Vagina (tissue), 2 donors: ENCODE results near the gene MRC2. TPM values are rescaled to one million over a fixed set of nuclear protein-coding genes. Genes with fewer than 3 reads are reported as not detected.

ENCODE experiments used
- DNase-seq, 2 donors: peaks; one replicate each; pipeline ENCODE4 v3.0.0-alpha.2; 2017; ENCODE audit errors: extremely low spot score in 2 of 2
- H3K27ac ChIP-seq: fragments of 200-600 bp; sonication (generic); one replicate; pipeline ENCODE4 v1.5.1; 2019
- H3K27me3 ChIP-seq: fragments of 200-600 bp; sonication (generic); one replicate; pipeline ENCODE4 v1.5.1; 2019
- H3K36me3 ChIP-seq, 2 donors: fragments of 200-600 bp; sonication (generic); one replicate each; pipeline ENCODE4 v1.5.1; 2017 to 2019
- H3K4me1 ChIP-seq: fragments of 200-600 bp; sonication (generic); one replicate; pipeline ENCODE4 v1.5.1; 2019
- H3K4me3 ChIP-seq, 2 donors: fragments of 200-600 bp; sonication (generic); 1 replicate in 1 of 2; 2 replicates in 1 of 2; pipeline ENCODE4 v1.5.1; 2016 to 2019
- H3K9me3 ChIP-seq: fragments of 200-600 bp; sonication (generic); one replicate; pipeline ENCODE4 v1.5.1; 2019
- CTCF ChIP-seq, 3 experiments: fragments of 450-650 bp in 2 of 3; fragments of 200-600 bp in 1 of 3; sonication (generic) in 1 of 3; IDR thresholded peaks; one replicate each; pipeline ENCODE4 v1.5.1; 2017 to 2019; ENCODE audit warnings: antibody characterized with exemption in 3 of 3, mild to moderate bottlenecking in 2 of 3, moderate library complexity in 2 of 3
- POLR2A ChIP-seq, 2 donors: fragments of 450-650 bp; IDR thresholded peaks; one replicate each; pipeline ENCODE4 v1.6.1; 2017; ENCODE audit warnings: antibody characterized with exemption in 2 of 2, mild to moderate bottlenecking in 2 of 2, moderate library complexity in 2 of 2
- POLR2AphosphoS5 ChIP-seq, 2 donors: sonication (generic); formaldehyde crosslinking; IDR thresholded peaks; one replicate each; pipeline ENCODE4 v1.9.0; 2017; ENCODE audit warnings: antibody characterized with exemption in 2 of 2, mild to moderate bottlenecking in 2 of 2, low read depth in 1 of 2; ENCODE audit not compliant: insufficient read depth in 1 of 2
- intact Hi-C: fragments of 100-400 bp; cut with DNase I; formaldehyde crosslinking; loops from one replicate; pipeline ENCODE4 v1.15.1; 2023
- small RNA-seq: library from RNA; depleted of rRNA; stranded (forward); fragments of <200 nt; gene quantifications from one replicate; pipeline ENCODE3, GENCODE V24; 2016
- total RNA-seq: library from RNA; depleted of rRNA; stranded (reverse); fragments of >200 nt; gene quantifications from one replicate; pipeline ENCODE4 v1.2.3, GENCODE V29; 2016

MRC2 gene
- total RNA-seq, 1 donor from 2014 or later: 89.4 TPM

DNA sequence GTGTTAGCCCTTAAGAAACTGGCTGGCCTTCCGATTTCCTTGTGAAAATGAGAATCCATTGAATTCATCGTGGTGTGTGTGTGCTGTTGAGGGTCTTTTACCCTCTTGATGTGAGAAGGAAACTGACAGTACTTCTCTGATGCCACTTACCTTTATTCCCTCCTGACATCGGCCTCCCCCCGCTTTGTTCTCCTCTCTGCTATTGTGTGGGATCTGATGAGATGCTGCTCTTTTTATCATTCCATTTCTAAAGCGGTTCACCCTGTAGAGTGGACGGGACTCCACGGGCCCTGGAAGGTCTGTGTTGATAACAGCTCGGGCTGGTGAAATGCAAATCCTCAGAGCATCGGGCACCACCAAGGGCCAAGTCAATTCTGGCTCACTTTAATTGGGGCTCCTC lies 110.8 kb downstream of the MRC2 start:
- no peak for TF ChIP-seq POLR2AphosphoS5 (IDR thresholded peaks at IDR 0.05; ENCODE audit: insufficient read depth in 1 of 2, low read depth in 1 of 2)
- TF ChIP-seq CTCF (IDR thresholded peaks at IDR 0.05): no peak
- TF ChIP-seq POLR2A (IDR thresholded peaks at IDR 0.05): no peak
- Histone ChIP-seq H3K9me3 (no peaks in the 10 kb centered on the region), H3K4me1 (no peaks in the 10 kb centered on the region), H3K36me3 (no peaks in the 10 kb centered on the region), H3K4me3 (no peak overlapping the region), H3K27ac (no peak overlapping the region), H3K27me3 (no peaks in the 10 kb centered on the region)
- intact Hi-C loops: no loop called here
- no peak for DNase-seq

- no peak for DNase-seq
- Histone ChIP-seq H3K4me1 (no peaks in the 10 kb centered on the region), H3K27ac (no peak overlapping the region), H3K36me3 (no peaks in the 10 kb centered on the region), H3K27me3 (no peaks in the 10 kb centered on the region), H3K4me3 (no peak overlapping the region), H3K9me3 (no peaks in the 10 kb centered on the region)
- TF ChIP-seq CTCF (IDR thresholded peaks at IDR 0.05) (no peak), POLR2AphosphoS5 (IDR thresholded peaks at IDR 0.05; ENCODE audit: insufficient read depth in 1 of 2, low read depth in 1 of 2) (no peak)
- intact Hi-C loops: no loop called here
Measured at GRCh38 chr17:62739645-62740388, 112.3 kb downstream of the MRC2 start.

GRCh38 chr17:62741290-62741689 lies 113.8 kb downstream of the MRC2 start:
- Histone ChIP-seq H3K4me1 (no peaks in the 10 kb centered on the region), H3K27me3 (no peaks in the 10 kb centered on the region), H3K27ac (no peak overlapping the region), H3K9me3 (no peaks in the 10 kb centered on the region), H3K4me3 (no peak overlapping the region), H3K36me3 (no peaks in the 10 kb centered on the region)
- intact Hi-C loops: no loop called here
- TF ChIP-seq POLR2A (IDR thresholded peaks at IDR 0.05): no peak
- TF ChIP-seq CTCF (IDR thresholded peaks at IDR 0.05): no peak
- no peak for TF ChIP-seq POLR2AphosphoS5 (IDR thresholded peaks at IDR 0.05; ENCODE audit: insufficient read depth in 1 of 2, low read depth in 1 of 2)
- no peak for DNase-seq

Small RNA genes lying within 50 kb of the gene (small RNA-seq; reads per million reads assigned to genes)
- not detected for gene RF00019
- gene RNU6-446P: not detected

Other genes starting within 250 kb of the MRC2 start
- gene EFCAB3, start 247.1 kb upstream of the MRC2 start, total RNA-seq: not detected
- 14.0 TPM for gene METTL2A, start 203.8 kb upstream of the MRC2 start, total RNA-seq
- gene TLK2, start 148.8 kb upstream of the MRC2 start, total RNA-seq: 40.3 TPM
- 0.25 TPM for gene MARCHF10, start 180.6 kb downstream of the MRC2 start, total RNA-seq